T-cell (primary cell): Measurements from ENCODE around the gene ADAMTSL1. TPM values are rescaled to one million over a fixed set of nuclear protein-coding genes. Genes with fewer than 3 reads are reported as not detected.

Experiments
- ATAC-seq, 4 experiments: fragments of 200-7000 bp in 3 of 4; fragments of 150-1000 bp in 1 of 4; cut with Tn5 transposase; replicated peaks in 1 of 4; 1 replicate in 3 of 4; 2 replicates in 1 of 4; pipeline ENCODE4 v1.10.0; 2021; ENCODE audit warnings: moderate library complexity in 3 of 4, mild to moderate bottlenecking in 2 of 4, moderate number of reproducible peaks in 1 of 4
- CTCF ChIA-PET, 2 donors: fragments of 300-600 bp; sonication (Branson Sonifier 250); formaldehyde crosslinking; loops; one replicate each; lab custom pipeline; 2022; ENCODE audit warnings: antibody characterized with exemption in 2 of 2; lab: Charles Lee
- POLR2A ChIA-PET, 2 donors: fragments of 300-600 bp; sonication (Branson Sonifier 250); formaldehyde crosslinking; loops; one replicate each; lab custom pipeline; 2022; ENCODE audit warnings: antibody characterized with exemption in 2 of 2; lab: Charles Lee
- DNase-seq, 35 experiments: peaks; one replicate each; pipeline versions ENCODE4 v3.0.0 to v3.0.0-alpha.2; 2013 to 2023
- H3K27ac ChIP-seq: one replicate; pipeline ENCODE4 v1.5.1; 2013; ENCODE audit warnings: low read length
- H3K27me3 ChIP-seq, 2 experiments: replicated peaks in 1 of 2; 1 replicate in 1 of 2; 2 replicates in 1 of 2; pipeline versions ENCODE4 v1.6.1 to v1.7.0; 2013; ENCODE audit warnings: low read length in 1 of 2, mixed read lengths in 1 of 2; ENCODE audit not compliant: control insufficient read depth in 2 of 2, insufficient read depth in 2 of 2; ENCODE audit errors: extremely low read depth in 1 of 2
- H3K36me3 ChIP-seq, 2 donors: 1 replicate in 1 of 2; 2 replicates in 1 of 2; pipeline versions ENCODE4 v1.6.1 to v1.7.0; 2013; ENCODE audit warnings: low read length in 1 of 2; ENCODE audit not compliant: control insufficient read depth in 2 of 2, insufficient read depth in 1 of 2; ENCODE audit errors: extremely low read depth in 1 of 2
- H3K4me1 ChIP-seq, 2 experiments: 1 replicate in 1 of 2; 2 replicates in 1 of 2; pipeline versions ENCODE4 v1.6.1 to v1.7.0; 2013; ENCODE audit warnings: low read length in 2 of 2, mixed read lengths in 1 of 2; ENCODE audit not compliant: insufficient read depth in 2 of 2, control insufficient read depth in 1 of 2; ENCODE audit errors: extremely low read depth in 1 of 2
- H3K4me3 ChIP-seq, 2 donors: 1 replicate in 1 of 2; 2 replicates in 1 of 2; pipeline versions ENCODE4 v1.5.1 to v1.7.0; 2013; ENCODE audit warnings: mild to moderate bottlenecking in 2 of 2, low read length in 1 of 2, moderate library complexity in 1 of 2; ENCODE audit not compliant: control insufficient read depth in 1 of 2; ENCODE audit errors: extremely low read depth in 1 of 2
- H3K9me3 ChIP-seq: 2 replicates; pipeline ENCODE4 v1.7.0; 2013
- H3K27ac Mint-ChIP-seq, 2 donors: one replicate each; pipeline ENCODE4 v1.8.0; 2020 to 2021; ENCODE audit warnings: mild to moderate bottlenecking in 2 of 2, mixed read lengths in 2 of 2
- H3K27me3 Mint-ChIP-seq, 2 donors: one replicate each; pipeline ENCODE4 v1.8.0; 2021 to 2022; ENCODE audit warnings: mixed read lengths in 2 of 2
- H3K36me3 Mint-ChIP-seq: one replicate; pipeline ENCODE4 v1.8.0; 2021; ENCODE audit warnings: mixed read lengths
- H3K4me1 Mint-ChIP-seq, 3 donors: one replicate each; pipeline ENCODE4 v1.8.0; 2020 to 2022; ENCODE audit warnings: mixed read lengths in 3 of 3, mild to moderate bottlenecking in 1 of 3
- H3K4me3 Mint-ChIP-seq, 3 donors: one replicate each; pipeline ENCODE4 v1.8.0; 2020 to 2022; ENCODE audit warnings: mild to moderate bottlenecking in 3 of 3, mixed read lengths in 3 of 3, moderate library complexity in 3 of 3
- H3K9me3 Mint-ChIP-seq, 3 donors: one replicate each; pipeline ENCODE4 v1.8.0; 2020 to 2022; ENCODE audit warnings: mixed read lengths in 3 of 3
- WGBS: methylation state at CpG from one replicate; pipeline ENCODE4 v1.1.5; 2013; ENCODE audit warnings: missing lambda C conversion rate; ENCODE audit not compliant: insufficient coverage; 5-methylcytosine and 5-hydroxymethylcytosine counted together
- total RNA-seq, 35 experiments: library from RNA in 6 of 35; stranded (reverse) in 6 of 35; fragments of 120-200 nt in 1 of 35; gene quantifications; one replicate each; pipeline versions ENCODE4 v1.2.1 to v1.2.4 and lab custom pipeline; 2013 to 2026

The ADAMTSL1 gene
- total RNA-seq, 5 donors from 2014 or later (not counting 1 experiment from before 2014, with no cell fraction given), result 0.10 TPM; not detected in 4

DNA sequence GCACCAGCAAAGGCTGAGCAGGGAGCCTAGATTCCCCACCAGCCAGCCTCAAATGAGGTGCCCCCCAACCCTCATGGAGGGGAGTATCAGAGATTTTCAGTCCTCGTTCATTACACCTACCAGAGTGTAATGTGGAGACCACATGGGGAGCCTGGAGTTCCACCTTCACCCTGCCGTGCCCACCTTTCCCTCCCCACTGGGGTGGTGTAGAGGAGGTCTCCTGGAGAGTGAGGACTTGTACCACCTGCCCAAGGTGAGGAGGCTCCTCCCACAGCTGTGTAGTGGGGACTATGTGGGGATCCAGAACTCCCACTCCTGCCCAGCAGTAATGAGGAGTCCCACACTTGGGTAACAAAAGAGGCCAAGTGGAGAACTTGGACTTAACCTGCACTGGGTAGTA is 337.2 kb downstream of the ADAMTSL1 start:
- Mint-ChIP-seq H3K27ac (no peak overlapping the region), H3K4me1 (no peaks in the 10 kb centered on the region), H3K27me3 (peaks cover 0 to 15% of the 10 kb centered on the region in 2 donors), H3K9me3 (no peaks in the 10 kb centered on the region), H3K4me3 (no peak overlapping the region), H3K36me3 (no peaks in the 10 kb centered on the region)
- no CpG with 5 or more reads among the region's 2 CpGs for WGBS
- Histone ChIP-seq H3K27ac (no peak overlapping the region), H3K27me3 (no peaks in the 10 kb centered on the region), H3K36me3 (no peaks in the 10 kb centered on the region), H3K4me1 (no peaks in the 10 kb centered on the region), H3K4me3 (no peak overlapping the region), H3K9me3 (no peaks in the 10 kb centered on the region)
- ChIA-PET POLR2A (no interaction called here), CTCF (no interaction called here)
- ATAC-seq, result peak in 1 of 4 experiments; percentile 17
- no peak for DNase-seq

DNA sequence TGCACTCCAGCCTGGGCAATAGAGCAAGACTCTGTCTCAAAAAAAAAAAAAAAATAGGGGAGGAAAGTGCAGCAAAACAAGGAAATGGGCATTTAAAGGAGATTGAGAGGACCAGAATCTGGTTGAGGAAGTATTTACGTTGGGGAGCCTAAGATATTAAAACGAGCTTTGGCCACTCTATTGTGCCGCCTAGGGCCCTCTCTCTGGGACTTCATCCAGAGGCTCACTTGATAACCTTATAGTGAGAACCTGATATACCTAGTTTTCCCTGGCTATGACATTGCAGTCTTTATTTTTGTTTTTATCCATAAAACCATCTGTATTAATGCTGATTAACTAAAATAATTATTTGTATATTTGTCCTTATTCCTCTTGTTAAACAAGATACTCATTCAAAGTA is 345.5 kb downstream of the ADAMTSL1 start:
- DNase-seq (no peak), ATAC-seq (no peak)
- H3K36me3 Mint-ChIP-seq, result no peaks in the 10 kb centered on the region
- no peaks in the 10 kb centered on the region for H3K4me1 Mint-ChIP-seq
- WGBS, result no CpG with 5 or more reads among the region's 3 CpGs
- H3K27ac Mint-ChIP-seq, result no peak overlapping the region
- Histone ChIP-seq H3K4me1 (peaks cover 0 to 2% of the 10 kb centered on the region in 2 experiments), H3K4me3 (no peak overlapping the region), H3K9me3 (no peaks in the 10 kb centered on the region), H3K27ac (no peak overlapping the region), H3K36me3 (no peaks in the 10 kb centered on the region), H3K27me3 (no peaks in the 10 kb centered on the region)
- H3K4me3 Mint-ChIP-seq, result no peak overlapping the region
- CTCF ChIA-PET, result no interaction called here
- POLR2A ChIA-PET, result no interaction called here
- peaks cover 6 to 18% of the 10 kb centered on the region in 2 donors for H3K27me3 Mint-ChIP-seq
- H3K9me3 Mint-ChIP-seq, result no peaks in the 10 kb centered on the region

DNA sequence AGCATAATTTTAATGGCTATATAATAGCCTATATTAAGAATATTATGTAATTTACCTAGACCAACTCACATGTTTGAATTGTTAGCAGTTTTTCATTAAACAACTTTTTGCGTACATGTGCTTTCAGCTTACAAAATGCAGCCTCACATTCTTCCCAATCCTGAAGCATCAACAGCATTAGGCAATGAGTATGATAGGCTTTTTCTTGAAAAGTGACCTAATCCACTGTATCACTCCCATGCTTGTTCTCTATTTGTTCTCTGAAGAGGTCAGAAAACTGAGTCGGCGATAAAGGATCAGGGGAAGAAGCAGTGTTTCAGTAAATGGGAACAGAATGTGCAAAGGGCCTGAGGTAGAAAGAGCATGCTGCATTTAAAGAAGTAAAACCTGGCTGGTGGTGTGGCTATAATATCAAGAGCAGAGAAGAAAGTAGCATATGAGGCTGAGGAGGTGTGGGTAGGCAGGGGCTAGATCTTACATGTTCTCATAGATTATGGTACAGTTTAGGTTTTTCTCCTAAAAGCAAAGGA is 346.7 kb downstream of the ADAMTSL1 start:
- Histone ChIP-seq H3K9me3 (no peaks in the 10 kb centered on the region), H3K36me3 (no peaks in the 10 kb centered on the region), H3K27me3 (no peaks in the 10 kb centered on the region), H3K4me3 (no peak overlapping the region), H3K4me1 (peaks cover 0 to 7% of the 10 kb centered on the region in 2 experiments), H3K27ac (no peak overlapping the region)
- Mint-ChIP-seq H3K9me3 (no peaks in the 10 kb centered on the region), H3K4me3 (no peak overlapping the region), H3K27ac (no peak overlapping the region), H3K27me3 (peaks cover 6 to 10% of the 10 kb centered on the region in 2 donors), H3K36me3 (no peaks in the 10 kb centered on the region), H3K4me1 (peaks cover 5 to 7% (median 6%) of the 10 kb centered on the region in 3 donors)
- no peak for DNase-seq
- ChIA-PET CTCF (no interaction called here), POLR2A (no interaction called here)
- WGBS, result 100% methylated on average over 2 of the region's 3 CpGs
- no peak for ATAC-seq

DNA sequence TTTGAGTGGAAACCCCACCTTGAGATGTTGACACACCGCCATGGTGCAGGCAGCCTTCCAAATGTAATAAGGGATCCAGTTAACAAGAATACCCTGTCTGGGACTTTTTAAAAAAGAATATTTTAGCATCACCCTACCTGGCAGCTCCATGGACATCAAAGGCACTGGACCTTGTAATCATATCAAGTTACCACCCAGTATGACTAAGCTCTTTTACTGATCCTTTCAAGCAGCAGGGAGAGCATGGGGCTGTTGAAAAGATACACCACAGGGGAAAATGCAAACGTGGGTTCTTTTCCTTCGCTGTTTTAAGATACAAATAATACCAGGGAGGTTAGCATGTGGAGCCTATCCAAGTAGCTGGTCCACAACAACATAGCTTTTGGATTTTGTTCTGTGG is 347.8 kb downstream of the ADAMTSL1 start:
- no peak for ATAC-seq
- Mint-ChIP-seq H3K36me3 (no peaks in the 10 kb centered on the region), H3K27me3 (peaks cover 4 to 6% of the 10 kb centered on the region in 2 donors)

DNA sequence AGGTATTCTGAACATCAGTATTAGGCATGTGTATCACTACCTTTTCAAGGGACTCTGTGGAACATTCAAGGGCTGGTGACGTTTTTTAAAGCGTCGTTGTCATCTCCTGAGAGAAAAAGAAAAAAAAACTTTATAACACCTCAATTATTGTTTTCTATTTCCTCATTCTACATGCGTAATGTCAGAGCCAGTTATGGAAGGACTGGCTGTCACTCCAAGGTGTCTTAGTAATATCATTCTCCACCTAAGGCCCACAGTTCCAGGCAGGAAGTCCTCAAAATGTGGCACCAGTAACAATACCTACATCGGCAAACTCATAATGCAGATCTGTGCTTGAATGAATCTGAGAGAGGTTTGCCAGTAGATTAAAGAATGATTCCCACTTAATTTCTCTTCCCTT is 348.9 kb downstream of the ADAMTSL1 start:
- ATAC-seq, result no peak
- H3K9me3 ChIP-seq, result no peaks in the 10 kb centered on the region
- no peak overlapping the region for H3K27ac ChIP-seq
- no peak for DNase-seq
- Mint-ChIP-seq H3K9me3 (no peaks in the 10 kb centered on the region), H3K36me3 (no peaks in the 10 kb centered on the region), H3K27me3 (no peaks in the 10 kb centered on the region), H3K4me3 (no peak overlapping the region), H3K4me1 (peaks cover 14 to 18% (median 15%) of the 10 kb centered on the region in 3 donors), H3K27ac (no peak overlapping the region)
- WGBS, result no CpG with 5 or more reads among the region's 5 CpGs
- CTCF ChIA-PET, result no interaction called here
- no peaks in the 10 kb centered on the region for H3K27me3 ChIP-seq
- no peak overlapping the region for H3K4me3 ChIP-seq
- H3K4me1 ChIP-seq, result peaks cover 6 to 10% of the 10 kb centered on the region in 2 experiments
- no peaks in the 10 kb centered on the region for H3K36me3 ChIP-seq
- POLR2A ChIA-PET, result no interaction called here

More for the DNA sequence above, 347.8 kb downstream of the ADAMTSL1 start:
- DNase-seq, result no peak
- ChIA-PET POLR2A (no interaction called here), CTCF (no interaction called here)
- Histone ChIP-seq H3K27me3 (no peaks in the 10 kb centered on the region), H3K9me3 (no peaks in the 10 kb centered on the region), H3K4me1 (peaks cover 6 to 10% of the 10 kb centered on the region in 2 experiments), H3K27ac (no peak overlapping the region), H3K4me3 (no peak overlapping the region), H3K36me3 (no peaks in the 10 kb centered on the region)
- Mint-ChIP-seq H3K4me3 (no peak overlapping the region), H3K4me1 (peaks cover 14 to 18% (median 15%) of the 10 kb centered on the region in 3 donors), H3K9me3 (no peaks in the 10 kb centered on the region), H3K27ac (no peak overlapping the region)
- WGBS, result 100% methylated on average over 1 of the region's 3 CpGs

DNA sequence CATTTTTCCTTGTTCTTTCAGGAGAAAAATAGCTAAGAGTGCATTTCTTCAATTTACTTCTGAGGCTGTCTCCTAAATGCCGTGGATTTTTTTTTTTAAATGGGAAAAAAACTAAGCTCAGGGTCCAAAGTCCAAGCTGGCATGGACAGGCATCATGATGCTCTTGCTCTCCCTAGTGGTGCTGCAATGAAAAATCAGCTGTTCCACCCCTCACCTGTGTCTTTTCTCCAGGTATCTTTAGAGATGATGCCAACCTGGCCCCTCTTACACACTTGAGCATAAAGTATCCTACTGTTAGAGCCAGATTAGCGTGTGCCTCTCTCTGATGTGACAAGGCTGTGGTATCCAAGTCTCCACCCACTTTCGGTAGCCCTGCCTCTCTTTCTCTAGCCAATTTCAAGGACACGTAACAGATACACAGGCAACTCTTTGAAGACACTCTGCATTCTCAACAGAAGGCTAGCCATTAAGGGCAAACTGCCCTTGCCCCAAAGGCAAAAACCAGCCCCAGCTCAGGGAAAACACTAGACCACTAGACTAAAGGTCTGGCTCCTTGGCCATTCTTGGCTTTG is 350.2 kb downstream of the ADAMTSL1 start:
- Histone ChIP-seq H3K4me3 (no peak overlapping the region), H3K36me3 (no peaks in the 10 kb centered on the region), H3K9me3 (no peaks in the 10 kb centered on the region), H3K4me1 (peaks cover 6 to 10% of the 10 kb centered on the region in 2 experiments), H3K27me3 (no peaks in the 10 kb centered on the region), H3K27ac (no peak overlapping the region)
- DNase-seq (no peak), ATAC-seq (no peak)
- Mint-ChIP-seq H3K27me3 (no peaks in the 10 kb centered on the region), H3K9me3 (no peaks in the 10 kb centered on the region), H3K4me1 (peaks cover 14 to 18% (median 15%) of the 10 kb centered on the region in 3 donors), H3K36me3 (no peaks in the 10 kb centered on the region), H3K4me3 (no peak overlapping the region), H3K27ac (no peak overlapping the region)
- 77% methylated on average over 3 of the region's 4 CpGs for WGBS
- ChIA-PET POLR2A (no interaction called here), CTCF (no interaction called here)
